NCI-H774 (cell line): ENCODE data around the gene TOPAZ1.

Source experiments
- DNase-seq: peaks from one replicate; lab custom pipeline; 2025; lab: John Stamatoyannopoulos, UW

TOPAZ1 gene

GRCh38 chr3:44241706-44242105 lies at the start of gene TOPAZ1:
Gene TOPAZ1, plus strand, starts transcription at chr3:44241886. Its CDS starts 168 bp downstream, at chr3:44242054.
- no peak for DNase-seq

- DNase-seq, result peak; percentile 28
These were observed 43.1 kb upstream of the TOPAZ1 start for GRCh38 chr3:44198284-44199269.

GRCh38 chr3:44206261-44206660 lies 35.4 kb upstream of the TOPAZ1 start:
- DNase-seq, result no peak

- DNase-seq, result no peak
These were observed 34.6 kb upstream of the TOPAZ1 start for GRCh38 chr3:44206862-44207652.

GRCh38 chr3:44208086-44208485 lies 33.6 kb upstream of the TOPAZ1 start:
- DNase-seq, result no peak

GRCh38 chr3:44208568-44208967 lies 33.1 kb upstream of the TOPAZ1 start:
- no peak for DNase-seq

- no peak for DNase-seq
These were observed 30.7 kb upstream of the TOPAZ1 start for GRCh38 chr3:44210967-44211366.

- DNase-seq, result no peak
These were observed 19.3 kb upstream of the TOPAZ1 start for GRCh38 chr3:44222337-44222736.

GRCh38 chr3:44223299-44223698 lies 18.4 kb upstream of the TOPAZ1 start:
- DNase-seq, result no peak

GRCh38 chr3:44224131-44224530 lies 17.6 kb upstream of the TOPAZ1 start:
- DNase-seq, result no peak

- DNase-seq, result no peak
These were observed 15.1 kb upstream of the TOPAZ1 start for GRCh38 chr3:44226573-44226972.

- DNase-seq, result no peak
These were observed 14.1 kb upstream of the TOPAZ1 start for GRCh38 chr3:44227632-44228031.

- no peak for DNase-seq
These were observed 12.8 kb upstream of the TOPAZ1 start for GRCh38 chr3:44228900-44229299.

GRCh38 chr3:44232407-44232806 lies 9.3 kb upstream of the TOPAZ1 start:
- DNase-seq, result no peak

GRCh38 chr3:44234648-44235268 lies 6.9 kb upstream of the TOPAZ1 start:
- no peak for DNase-seq

- DNase-seq, result peak; percentile 4
These were observed 5.8 kb upstream of the TOPAZ1 start for GRCh38 chr3:44235604-44236484.

GRCh38 chr3:44236485-44236908 lies 5.2 kb upstream of the TOPAZ1 start:
- DNase-seq, result no peak

- no peak for DNase-seq
These were observed 4.5 kb upstream of the TOPAZ1 start for GRCh38 chr3:44237161-44237560.

GRCh38 chr3:44237665-44238064 lies 4.0 kb upstream of the TOPAZ1 start:
- no peak for DNase-seq

- DNase-seq, result no peak
These were observed 2.8 kb upstream of the TOPAZ1 start for GRCh38 chr3:44238889-44239288.

GRCh38 chr3:44240061-44240460 lies 1.6 kb upstream of the TOPAZ1 start:
- no peak for DNase-seq
